Neural progenitor cell (in vitro differentiated cells): ENCODE measurements around the gene NOS1AP.

Experiments
- CTCF ChIP-seq: fragments of 200-600 bp; sonication (generic); IDR thresholded peaks from 2 replicates; pipeline ENCODE4 v1.5.1; 2017; ENCODE audit warnings: antibody characterized with exemption, mild to moderate bottlenecking
- EZH2 ChIP-seq: fragments of 200-600 bp; sonication (generic); IDR thresholded peaks from 2 replicates; pipeline ENCODE4 v1.6.1; 2017; ENCODE audit warnings: antibody characterized with exemption, mild to moderate bottlenecking, moderate library complexity
- EZH2phosphoT487 ChIP-seq: fragments of 200-600 bp; sonication (generic); IDR thresholded peaks from 2 replicates; pipeline ENCODE4 v1.6.1; 2017; ENCODE audit warnings: antibody characterized with exemption

DNA sequence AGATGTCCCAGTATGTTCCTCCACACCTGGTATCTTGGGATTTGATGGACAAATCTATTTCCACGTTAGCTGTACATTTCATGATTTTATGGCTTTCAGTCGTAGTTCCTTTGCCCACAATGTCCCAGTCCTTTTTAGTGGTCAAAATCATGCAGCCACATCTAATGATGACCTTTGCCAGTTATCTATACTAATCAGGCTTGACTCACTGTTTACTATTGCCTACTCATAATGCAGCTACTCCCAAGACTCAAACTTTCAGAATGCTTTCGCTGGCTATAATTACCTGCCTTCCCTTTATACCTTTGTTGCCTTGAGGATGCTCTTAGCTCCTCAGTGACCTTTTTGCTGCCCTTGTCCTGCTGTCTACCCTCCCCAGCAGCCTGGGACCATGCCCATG is 6.4 kb downstream of the NOS1AP start:
- TF ChIP-seq CTCF: no peak
- no peak for TF ChIP-seq EZH2
- no peak for TF ChIP-seq EZH2phosphoT487
